ENCODE measurements around the gene ENG.

ENG gene

GRCh38 chr9:127812936-127813675 is 41.4 kb downstream of the ENG start:
- Histone ChIP-seq H3K79me2 (ENCODE audit: insufficient read depth, low read length) (peaks cover 15% of the 10 kb centered on the region; the same call in 1 of the 2 replicates), H3K4me2 (ENCODE audit: low read depth, low read length, poor library complexity, severe bottlenecking) (no peak overlapping the region), H3K4me1 (ENCODE audit: insufficient read depth, low read length, poor library complexity, severe bottlenecking) (no peaks in the 10 kb centered on the region), H3K36me3 (ENCODE audit: insufficient read depth, low read length) (peaks cover 56% of the 10 kb centered on the region; the same call in 1 of the 2 replicates), H3K4me3 (ENCODE audit: low read length, poor library complexity, severe bottlenecking) (no peak overlapping the region), H3K9me3 (ENCODE audit: insufficient read depth, low read depth, low read length) (no peaks in the 10 kb centered on the region), H3K27me3 (ENCODE audit: insufficient read depth, low read length, poor library complexity, severe bottlenecking) (no peaks in the 10 kb centered on the region), H4K20me1 (ENCODE audit: insufficient read depth, low read length, poor library complexity, severe bottlenecking) (peaks cover 7% of the 10 kb centered on the region), H3K9ac (ENCODE audit: low read depth, low read length, poor library complexity, severe bottlenecking) (no peak overlapping the region), H3K9me2 (replicated peaks; ENCODE audit: low read depth, low read length) (no peaks in the 10 kb centered on the region), H3F3A (ENCODE audit: low read depth) (no peaks in the 10 kb centered on the region), H2AFZ (ENCODE audit: low read length) (no peak overlapping the region)
- TF ChIP-seq EZH2phosphoT487 (IDR thresholded peaks at IDR 0.05; ENCODE audit: borderline replicate concordance): no peak
- TF ChIP-seq, protein P1, sequence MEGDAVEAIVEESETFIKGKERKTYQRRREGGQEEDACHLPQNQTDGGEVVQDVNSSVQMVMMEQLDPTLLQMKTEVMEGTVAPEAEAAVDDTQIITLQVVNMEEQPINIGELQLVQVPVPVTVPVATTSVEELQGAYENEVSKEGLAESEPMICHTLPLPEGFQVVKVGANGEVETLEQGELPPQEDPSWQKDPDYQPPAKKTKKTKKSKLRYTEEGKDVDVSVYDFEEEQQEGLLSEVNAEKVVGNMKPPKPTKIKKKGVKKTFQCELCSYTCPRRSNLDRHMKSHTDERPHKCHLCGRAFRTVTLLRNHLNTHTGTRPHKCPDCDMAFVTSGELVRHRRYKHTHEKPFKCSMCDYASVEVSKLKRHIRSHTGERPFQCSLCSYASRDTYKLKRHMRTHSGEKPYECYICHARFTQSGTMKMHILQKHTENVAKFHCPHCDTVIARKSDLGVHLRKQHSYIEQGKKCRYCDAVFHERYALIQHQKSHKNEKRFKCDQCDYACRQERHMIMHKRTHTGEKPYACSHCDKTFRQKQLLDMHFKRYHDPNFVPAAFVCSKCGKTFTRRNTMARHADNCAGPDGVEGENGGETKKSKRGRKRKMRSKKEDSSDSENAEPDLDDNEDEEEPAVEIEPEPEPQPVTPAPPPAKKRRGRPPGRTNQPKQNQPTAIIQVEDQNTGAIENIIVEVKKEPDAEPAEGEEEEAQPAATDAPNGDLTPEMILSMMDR (conservative IDR thresholded peaks at IDR 0.05; ENCODE audit: low read length): no peak

- Histone ChIP-seq H3K79me2 (ENCODE audit: insufficient read depth, low read length) (peaks cover 26% of the 10 kb centered on the region; the same call in 1 of the 2 replicates), H4K20me1 (ENCODE audit: insufficient read depth, low read length, poor library complexity, severe bottlenecking) (peaks cover 13% of the 10 kb centered on the region), H3K4me1 (ENCODE audit: insufficient read depth, low read length, poor library complexity, severe bottlenecking) (no peaks in the 10 kb centered on the region), H3K36me3 (ENCODE audit: insufficient read depth, low read length) (peaks cover 66% of the 10 kb centered on the region; the same call in 1 of the 2 replicates), H3F3A (ENCODE audit: low read depth) (no peaks in the 10 kb centered on the region), H3K4me3 (ENCODE audit: low read length, poor library complexity, severe bottlenecking) (no peak overlapping the region), H3K9me2 (replicated peaks; ENCODE audit: low read depth, low read length) (no peaks in the 10 kb centered on the region), H3K9me3 (ENCODE audit: insufficient read depth, low read depth, low read length) (no peaks in the 10 kb centered on the region), H2AFZ (ENCODE audit: low read length) (no peak overlapping the region), H3K27me3 (ENCODE audit: insufficient read depth, low read length, poor library complexity, severe bottlenecking) (no peaks in the 10 kb centered on the region), H3K4me2 (ENCODE audit: low read depth, low read length, poor library complexity, severe bottlenecking) (no peak overlapping the region), H3K9ac (ENCODE audit: low read depth, low read length, poor library complexity, severe bottlenecking) (no peak overlapping the region)
- no peak for TF ChIP-seq EZH2phosphoT487 (IDR thresholded peaks at IDR 0.05; ENCODE audit: borderline replicate concordance)
- TF ChIP-seq, protein P1 (conservative IDR thresholded peaks at IDR 0.05; ENCODE audit: low read length): no peak
These were observed 42.4 kb downstream of the ENG start for GRCh38 chr9:127812011-127812410.

GRCh38 chr9:127810378-127811187 is 43.9 kb downstream of the ENG start:
- no peaks in the 10 kb centered on the region for H3K27me3 ChIP-seq (ENCODE audit: insufficient read depth, low read length, poor library complexity, severe bottlenecking)
- H3F3A ChIP-seq (ENCODE audit: low read depth): no peaks in the 10 kb centered on the region
- peaks cover 26% of the 10 kb centered on the region for H4K20me1 ChIP-seq (ENCODE audit: insufficient read depth, low read length, poor library complexity, severe bottlenecking)
- H2AFZ ChIP-seq (ENCODE audit: low read length): no peak overlapping the region
- no peaks in the 10 kb centered on the region for H3K4me1 ChIP-seq (ENCODE audit: insufficient read depth, low read length, poor library complexity, severe bottlenecking)
- H3K79me2 ChIP-seq (ENCODE audit: insufficient read depth, low read length): peaks cover 40% of the 10 kb centered on the region
- no peak overlapping the region for H3K4me3 ChIP-seq (ENCODE audit: low read length, poor library complexity, severe bottlenecking)
- H3K9ac ChIP-seq (ENCODE audit: low read depth, low read length, poor library complexity, severe bottlenecking): no peak overlapping the region
- peaks cover 72% of the 10 kb centered on the region; the same call in 1 of the 2 replicates for H3K36me3 ChIP-seq (ENCODE audit: insufficient read depth, low read length)
- no peak overlapping the region for H3K4me2 ChIP-seq (ENCODE audit: low read depth, low read length, poor library complexity, severe bottlenecking)
- no peaks in the 10 kb centered on the region for H3K9me2 ChIP-seq (replicated peaks; ENCODE audit: low read depth, low read length)
- TF ChIP-seq, protein P1 (conservative IDR thresholded peaks at IDR 0.05; ENCODE audit: low read length): no peak
- TF ChIP-seq EZH2phosphoT487 (IDR thresholded peaks at IDR 0.05; ENCODE audit: borderline replicate concordance): no peak
- H3K9me3 ChIP-seq (ENCODE audit: insufficient read depth, low read depth, low read length): no peaks in the 10 kb centered on the region

Data from Loucy (cell line).